Femur (tissue), 1 donor: ENCODE measurements around the gene FAM222A.
A peak's percentile ranks its signal among the peaks of the same experiment; 100 is the strongest.

Source experiments
- DNase-seq: peaks from one replicate; pipeline ENCODE4 v3.0.0-alpha.2; 2017

The FAM222A gene

DNA sequence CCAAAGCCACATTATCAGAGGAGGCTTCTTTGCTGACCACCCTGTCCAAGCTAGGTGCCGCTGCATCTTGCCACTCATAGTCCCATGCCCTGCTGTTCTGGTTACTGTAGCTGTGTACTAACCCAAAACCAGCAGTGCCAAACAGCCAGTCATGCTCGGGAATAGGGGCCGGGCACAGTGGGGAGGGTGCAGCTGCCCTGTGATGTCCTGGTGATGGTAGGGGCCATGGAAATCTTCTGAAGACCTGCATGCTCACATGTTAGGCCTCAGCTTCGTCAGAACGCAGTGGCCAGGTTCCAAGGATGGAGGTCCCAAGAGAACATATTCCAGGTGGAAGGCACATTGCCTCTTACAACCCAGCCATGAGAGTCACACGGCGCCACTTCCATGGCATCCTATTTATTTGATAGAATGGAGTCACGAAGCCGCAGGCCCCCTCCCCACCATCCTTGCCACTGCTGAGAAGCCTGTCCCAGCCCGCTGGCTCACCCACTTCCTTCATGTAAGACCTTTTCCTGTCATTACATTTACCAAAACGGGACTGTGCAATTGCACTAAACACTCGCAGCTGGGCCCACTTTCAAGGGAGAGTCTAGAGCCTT is 48.5 kb downstream of the FAM222A start:
- peak; percentile 14 for DNase-seq

DNA sequence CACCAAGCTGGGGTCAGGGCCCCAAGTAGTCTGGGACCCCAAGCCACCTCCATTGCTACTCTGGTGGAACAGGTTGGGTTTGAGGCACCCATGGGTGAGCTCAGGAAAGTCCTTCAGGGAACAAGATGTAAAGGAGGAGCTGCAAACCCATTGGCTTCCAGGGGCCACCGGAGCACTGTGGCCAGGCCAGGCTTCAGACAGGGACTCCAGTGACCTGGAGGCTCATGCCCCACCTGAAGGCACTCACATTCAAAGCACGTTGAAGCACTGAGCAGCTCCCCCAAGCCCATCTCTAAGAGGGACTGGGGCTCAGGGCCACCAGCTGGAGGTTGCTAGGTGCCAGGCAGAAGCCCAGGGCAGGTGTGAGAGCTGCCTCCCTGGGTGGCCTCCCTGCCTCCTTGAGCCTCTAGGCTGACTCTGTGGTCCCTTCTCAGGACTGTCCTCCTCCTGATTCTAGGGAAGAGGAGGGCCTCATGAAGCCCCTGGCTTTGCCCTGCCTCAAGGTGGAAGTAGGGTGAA is 49.1 kb downstream of the FAM222A start:
- DNase-seq, result peak; percentile 12

DNA sequence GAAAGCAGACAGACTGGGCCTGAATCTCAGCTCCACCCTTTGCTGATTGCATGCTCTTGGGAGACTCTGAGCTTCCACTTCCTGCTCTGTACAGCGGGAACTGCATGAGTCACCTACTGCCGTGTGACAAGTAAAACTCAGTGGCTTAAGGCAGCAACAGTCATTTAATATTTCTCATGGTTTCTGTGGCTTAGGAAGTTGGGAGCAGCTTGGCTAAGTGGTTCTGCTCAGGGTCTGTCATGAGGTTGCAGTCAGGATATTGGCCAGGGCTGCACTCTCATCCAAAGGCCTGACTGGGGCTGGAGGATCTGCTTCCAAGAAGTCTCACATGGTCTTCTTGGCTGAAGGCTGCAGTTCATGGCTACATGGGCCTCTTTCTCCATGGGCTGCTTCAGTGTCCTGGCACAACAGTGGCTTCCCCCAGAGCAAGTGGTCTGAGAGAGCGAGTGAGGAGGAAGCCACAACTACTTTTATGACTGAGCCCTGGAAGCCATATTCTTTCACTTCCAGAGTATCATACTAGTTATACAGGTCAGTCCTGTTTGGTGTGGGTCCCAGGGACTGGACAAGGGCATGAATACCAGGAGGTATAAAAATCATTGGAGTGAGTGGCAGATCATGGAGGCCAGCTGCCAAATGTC is 49.7 kb downstream of the FAM222A start:
- DNase-seq, result peak; percentile 11

DNA sequence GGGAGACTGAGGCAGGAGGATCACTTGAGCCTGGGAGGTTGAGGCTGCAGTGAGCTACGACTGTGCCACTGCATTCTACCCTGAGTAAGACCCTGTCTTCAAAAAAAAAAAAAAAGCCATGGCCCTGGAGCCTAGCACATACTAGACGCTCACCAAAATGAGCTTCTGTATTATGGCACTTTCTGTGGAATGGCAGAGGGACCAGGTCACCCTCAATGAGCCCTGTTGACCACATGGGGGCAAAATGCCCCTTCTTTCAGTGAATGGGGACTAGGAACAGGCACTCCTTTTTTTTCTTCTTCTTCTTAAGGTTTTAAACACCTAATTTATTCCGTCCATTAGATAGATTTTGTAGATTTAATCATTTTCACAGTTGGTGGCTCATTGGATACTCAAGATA is 50.5 kb downstream of the FAM222A start:
- no peak for DNase-seq

DNA sequence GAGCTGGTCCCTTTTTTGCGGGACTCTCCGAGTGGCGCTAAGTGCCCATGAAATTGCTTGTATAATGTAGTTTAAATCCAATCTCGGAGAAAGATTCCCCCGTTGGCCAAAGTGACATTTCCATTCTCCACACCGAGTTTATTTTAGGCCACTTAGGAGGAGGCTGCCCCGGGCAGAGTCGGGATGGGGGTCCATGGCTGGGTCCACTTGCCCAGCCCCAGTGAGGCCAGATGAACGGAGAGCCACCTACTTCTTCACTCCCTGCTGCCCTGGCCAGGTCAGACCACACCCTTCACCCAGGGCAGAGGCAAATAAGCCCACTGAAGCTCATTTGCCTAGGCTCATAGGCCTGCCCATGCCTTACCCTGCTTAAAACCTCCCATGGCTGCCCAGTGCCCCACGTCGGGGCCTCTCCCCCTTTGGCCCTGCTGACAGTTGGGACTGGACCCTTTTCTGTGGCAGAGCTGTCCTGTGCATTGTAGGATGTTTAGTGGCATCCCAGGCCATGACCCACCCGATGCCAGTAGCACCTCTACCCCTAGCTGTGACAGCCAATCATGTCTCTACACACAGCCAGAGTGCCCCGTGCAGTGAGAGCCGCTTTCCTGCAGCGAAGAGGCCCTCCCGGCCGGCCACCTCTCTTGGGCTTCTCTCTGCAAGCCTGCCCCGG is 51.3 kb downstream of the FAM222A start:
- DNase-seq, result no peak

DNA sequence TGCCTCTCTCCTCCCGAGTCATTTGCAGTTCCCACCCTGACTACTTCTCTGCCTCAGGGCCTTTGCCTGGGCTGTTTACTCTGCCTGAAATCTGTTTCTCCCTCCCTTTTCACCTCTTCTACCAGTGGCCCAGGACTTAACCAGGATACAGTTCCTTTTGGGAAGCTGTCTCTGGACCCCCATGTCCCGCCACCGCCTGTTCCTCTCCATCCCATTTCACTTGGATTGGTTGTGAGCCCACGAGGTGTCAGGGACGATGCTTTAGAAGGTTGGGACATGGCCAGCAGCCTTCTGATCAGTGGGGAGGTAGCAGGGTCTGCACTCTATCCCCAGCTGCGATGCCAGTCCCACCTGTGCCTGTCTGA is 51.8 kb downstream of the FAM222A start:
- DNase-seq, result no peak

DNA sequence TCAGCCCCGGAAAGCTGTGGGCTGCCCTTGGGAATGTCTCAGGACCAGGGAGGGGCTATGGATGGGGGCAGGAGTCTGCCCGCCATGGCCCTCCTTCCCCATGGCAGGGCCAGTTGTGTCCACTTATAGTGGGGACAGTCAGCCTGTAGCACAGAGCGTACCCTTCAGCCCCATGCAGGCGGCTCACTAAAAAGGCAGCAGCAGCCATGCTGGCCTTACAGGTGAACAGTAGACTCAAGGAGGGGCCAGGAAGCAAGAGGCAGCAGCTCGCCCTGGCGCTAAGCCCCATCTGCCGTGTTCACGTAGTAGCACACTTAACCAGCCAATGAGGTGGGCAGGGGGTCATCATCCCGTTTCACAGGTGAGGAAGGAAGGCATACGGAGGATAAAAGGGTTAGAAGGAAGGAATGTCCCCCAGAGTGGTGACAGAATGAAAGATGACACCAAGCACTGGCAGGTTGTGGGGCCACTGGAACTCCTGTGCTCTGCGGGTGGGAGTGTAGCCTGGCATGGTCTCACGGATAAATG is 52.7 kb downstream of the FAM222A start:
- DNase-seq, result no peak

DNA sequence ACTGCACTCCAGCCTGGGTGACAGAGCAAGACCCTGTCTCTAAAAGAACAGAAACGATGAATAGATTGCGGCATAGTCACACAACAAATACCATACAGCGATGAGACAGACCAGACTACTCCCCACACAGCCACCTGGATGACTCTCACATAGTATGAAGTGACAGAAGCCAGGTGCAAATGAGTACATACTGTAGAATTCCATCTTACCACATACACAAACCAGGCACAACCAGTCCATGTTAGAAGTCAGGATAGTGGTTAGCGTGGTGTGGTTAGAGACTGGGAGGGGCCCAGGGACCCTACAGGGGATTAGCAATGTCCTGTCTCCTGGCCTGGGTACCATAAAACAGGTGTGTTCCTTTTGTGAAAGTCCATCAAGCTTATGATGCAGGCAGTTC is 53.8 kb downstream of the FAM222A start:
- no peak for DNase-seq

DNA sequence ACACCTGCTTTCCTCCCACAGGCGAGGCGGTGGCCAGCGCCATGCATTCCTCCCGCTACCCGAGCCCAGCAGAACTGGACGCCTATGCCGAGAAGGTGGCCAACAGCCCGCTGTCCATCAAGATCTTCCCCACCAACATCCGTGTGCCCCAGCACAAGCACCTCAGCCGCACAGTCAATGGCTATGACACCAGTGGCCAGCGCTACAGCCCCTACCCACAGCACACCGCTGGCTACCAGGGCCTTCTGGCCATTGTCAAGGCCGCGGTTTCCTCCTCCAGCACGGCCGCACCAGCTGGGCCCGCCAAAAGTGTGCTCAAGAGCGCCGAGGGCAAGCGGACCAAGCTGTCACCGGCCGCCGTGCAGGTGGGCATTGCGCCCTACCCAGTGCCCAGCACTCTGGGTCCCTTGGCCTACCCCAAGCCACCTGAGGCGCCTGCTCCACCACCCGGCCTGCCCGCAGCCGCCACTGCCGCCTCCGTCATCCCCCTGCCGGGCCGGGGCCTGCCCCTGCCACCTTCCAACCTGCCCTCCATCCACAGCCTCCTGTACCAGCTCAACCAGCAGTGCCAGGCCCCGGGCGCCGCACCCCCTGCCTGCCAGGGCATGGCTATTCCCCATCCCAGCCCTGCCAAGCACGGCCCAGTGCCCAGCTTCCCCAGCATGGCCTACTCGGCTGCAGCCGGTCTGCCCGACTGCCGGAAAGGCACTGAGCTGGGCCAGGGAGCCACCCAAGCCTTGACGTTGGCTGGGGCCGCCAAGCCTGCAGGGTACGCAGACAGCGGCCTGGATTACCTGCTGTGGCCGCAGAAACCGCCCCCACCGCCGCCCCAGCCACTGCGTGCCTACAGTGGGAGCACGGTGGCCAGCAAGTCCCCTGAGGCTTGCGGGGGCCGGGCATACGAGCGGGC is 54.6 kb downstream of the FAM222A start:
- no peak for DNase-seq

DNA sequence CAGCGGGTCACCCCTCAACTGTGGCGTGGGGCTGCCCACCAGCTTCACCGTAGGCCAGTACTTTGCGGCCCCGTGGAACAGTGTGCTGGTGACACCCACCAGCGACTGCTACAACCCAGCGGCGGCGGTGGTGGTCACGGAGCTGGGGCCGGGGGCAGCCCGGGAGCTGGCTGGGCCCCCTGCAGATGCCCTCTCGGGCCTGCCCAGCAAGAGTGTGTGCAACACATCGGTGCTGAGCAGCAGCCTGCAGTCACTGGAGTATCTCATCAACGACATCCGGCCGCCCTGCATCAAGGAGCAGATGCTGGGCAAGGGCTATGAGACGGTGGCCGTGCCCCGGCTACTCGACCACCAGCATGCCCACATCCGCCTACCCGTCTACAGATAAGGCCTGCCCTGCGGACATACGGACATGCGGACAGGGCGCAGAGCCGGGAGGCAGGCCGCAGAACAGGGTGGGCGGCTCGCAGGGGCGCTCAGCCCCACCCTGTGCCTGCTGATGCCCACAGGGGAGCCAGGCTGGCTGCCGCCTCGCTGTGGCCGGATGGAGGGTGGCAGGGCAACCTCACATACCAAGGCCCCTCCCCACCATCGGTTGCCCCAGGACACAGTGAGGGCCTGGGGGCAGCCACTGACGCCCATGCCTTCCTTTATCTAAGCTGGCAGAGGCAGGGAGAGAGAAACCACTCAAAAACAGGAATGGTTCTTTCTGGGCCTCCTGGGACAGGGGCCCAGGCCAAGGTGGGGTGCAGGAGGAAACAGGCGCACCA is 55.5 kb downstream of the FAM222A start:
- DNase-seq, result no peak

DNA sequence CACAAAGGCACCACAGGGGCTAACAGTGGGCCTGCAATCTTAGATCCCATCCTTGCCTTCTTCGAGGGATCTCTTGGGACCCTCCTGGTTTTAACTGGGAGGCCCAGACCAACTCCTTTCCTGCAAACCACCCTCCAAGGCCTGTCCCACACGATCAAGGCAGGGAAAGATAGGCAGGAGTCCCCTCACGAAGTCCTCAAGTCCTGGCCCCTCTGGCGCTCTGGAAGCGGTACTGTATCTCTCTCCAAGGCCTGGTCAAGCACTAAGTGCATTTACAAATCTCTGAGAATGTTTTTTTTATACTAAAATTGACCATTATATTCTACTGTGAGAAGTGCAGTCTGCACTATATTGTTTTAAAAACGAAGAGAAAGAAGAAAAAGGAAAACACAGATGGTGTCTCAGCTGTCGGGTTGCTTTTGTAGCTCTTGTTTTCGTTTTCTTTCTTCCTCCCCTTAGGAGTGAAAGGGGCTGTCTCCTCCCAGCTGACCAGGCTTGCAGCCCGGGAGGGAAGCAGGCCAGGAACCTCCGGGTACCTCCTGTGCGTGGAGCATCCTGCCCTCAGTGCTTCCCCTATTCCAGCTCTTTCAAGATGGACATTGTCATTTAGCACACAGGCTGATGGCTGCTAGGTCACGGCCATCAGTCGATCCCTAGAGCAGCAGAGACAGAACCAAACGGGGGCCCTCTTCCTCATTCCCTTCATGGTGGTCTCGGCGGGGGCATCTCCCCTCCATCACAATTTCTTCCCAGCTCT is 56.7 kb downstream of the FAM222A start:
- no peak for DNase-seq

DNA sequence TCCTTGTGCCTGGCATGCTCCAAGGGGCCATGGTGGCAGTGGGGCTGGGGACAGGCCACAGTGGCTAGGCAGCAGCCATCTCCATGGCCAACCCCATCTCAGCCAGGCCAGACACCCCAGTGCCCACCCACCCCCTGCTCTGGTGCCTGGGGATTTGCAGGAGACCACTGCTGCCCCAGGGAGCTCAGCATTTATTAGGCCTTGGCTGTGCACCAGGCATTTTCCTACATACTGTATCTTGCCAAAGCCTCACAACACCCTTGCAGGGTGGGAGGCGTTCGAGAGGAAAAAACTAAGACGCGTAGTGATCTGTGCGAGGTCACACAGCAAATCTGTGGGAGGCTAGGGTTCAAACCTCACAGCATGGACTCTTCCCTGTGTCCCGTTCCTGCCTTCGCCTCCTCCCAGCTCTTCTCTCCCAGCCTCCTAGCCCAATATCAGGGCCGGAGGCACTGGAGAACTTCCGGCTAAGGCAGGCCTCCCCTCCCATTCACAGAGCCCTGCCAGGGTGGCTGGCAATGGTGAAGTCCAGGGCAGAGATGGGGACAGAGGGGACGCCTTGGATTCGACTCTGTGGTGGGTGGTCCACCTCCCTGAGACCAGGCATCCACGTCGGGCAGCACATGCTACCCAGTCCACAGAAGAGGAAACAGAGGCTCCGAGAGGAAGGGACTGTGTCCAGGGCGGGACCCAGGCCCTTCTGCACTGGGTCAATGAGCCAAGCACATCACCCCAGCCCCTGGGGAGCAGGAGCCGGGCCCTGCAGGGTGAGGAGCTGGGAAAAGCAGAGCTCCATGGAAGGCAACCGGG is 57.4 kb downstream of the FAM222A start:
- no peak for DNase-seq

DNA sequence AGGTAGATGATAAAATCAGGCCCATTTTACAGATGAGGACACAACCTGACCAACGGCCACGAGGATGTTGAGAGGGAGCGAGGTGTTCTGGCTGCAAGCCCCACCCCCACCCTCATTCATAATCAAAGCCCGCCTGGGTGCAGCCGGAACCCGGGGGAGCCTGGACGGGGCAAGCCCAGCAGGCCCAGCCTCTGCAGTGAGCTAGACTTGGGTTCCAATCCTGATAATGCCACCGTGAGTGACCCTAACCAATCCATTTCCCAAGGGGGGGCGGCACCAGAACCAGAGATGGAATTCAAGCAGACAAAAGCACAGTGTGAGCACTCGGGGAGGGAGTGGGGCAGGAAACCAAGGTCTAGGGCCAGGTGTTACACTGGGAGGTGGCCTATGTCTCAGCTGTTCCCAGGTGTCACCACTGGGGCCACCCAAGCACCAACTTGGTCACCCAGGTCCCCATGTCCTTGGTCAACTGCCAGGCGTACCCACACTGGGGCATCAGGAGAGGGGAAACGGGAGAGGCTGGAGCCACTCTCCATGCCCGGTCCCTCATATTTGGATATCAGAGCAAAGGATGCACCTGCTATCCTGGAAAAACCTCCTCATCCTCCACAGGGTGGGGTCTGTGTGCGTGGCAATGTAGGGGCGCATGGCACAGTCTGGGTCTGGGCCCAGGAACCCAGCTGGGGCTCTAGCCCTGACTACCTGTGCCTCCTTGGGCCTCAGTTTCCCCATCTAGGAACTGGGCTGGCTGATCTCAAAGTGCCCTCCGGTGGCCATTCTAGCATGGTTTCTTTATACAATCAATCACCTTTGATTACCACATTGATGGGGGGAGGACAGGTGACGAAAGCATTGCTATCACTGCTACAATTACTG is 58.4 kb downstream of the FAM222A start:
- DNase-seq, result no peak

DNA sequence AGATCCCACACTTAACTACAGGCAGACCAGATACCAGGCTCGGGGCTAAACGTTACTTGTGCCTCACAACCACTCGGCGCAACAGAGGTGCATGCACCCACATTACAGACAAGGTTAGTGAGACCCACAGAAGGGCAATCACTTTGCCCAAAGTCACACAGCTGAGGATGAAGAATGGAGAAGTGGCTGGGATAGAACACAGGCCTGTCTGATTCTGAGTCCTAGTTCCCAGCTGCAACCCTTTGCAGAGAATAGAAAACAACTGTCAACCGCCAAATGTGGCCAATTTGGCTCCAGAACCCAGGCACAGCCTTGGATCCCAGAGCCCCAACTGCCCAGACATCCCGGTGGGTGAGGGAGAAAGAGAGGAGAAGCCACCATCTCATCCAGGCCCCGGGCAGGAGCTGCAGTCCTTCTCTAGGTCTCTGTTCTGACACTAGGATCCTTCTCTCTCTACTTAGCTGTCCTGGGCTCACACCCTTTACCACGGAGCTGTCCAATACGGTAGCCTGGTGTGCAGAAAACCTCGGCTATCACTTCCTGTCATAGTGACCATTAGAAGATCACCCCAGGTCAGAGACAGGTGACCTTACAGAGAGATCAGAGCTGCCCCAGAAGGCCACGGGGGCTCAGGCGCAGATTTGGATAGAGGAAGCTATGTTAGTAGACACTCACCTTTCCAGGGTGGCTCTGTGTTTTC is 59.1 kb downstream of the FAM222A start:
- no peak for DNase-seq

DNA sequence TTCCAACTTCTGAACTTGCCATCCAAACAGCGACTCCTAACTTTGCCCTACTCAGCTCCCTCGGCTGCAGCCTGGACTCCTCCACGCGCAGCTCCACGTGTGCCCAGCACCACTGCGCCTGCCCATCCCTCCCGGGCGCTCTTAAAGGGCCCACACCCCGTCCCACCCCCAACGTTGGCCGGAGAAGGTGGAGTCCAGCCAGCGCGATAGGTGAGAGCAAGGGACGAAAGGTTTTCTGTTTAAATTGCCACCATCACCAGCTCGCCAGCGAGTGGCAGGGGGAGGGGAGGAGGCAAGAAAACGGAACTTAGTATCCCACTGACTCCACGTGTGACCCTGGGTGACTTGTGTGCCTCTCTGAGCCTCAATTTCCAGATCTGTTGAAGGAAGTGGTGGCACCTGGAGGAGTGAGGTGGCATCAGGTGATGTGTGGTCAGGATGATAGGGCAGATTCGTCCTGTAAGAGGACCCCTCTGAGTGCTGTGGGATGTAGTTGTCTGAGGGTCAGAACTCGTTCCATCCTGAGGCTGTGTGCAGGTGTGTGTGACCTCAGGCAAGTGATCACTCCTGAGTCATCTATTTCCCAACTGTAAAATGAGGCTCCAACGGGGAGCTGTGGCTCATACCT is 59.9 kb downstream of the FAM222A start:
- DNase-seq, result no peak

DNA sequence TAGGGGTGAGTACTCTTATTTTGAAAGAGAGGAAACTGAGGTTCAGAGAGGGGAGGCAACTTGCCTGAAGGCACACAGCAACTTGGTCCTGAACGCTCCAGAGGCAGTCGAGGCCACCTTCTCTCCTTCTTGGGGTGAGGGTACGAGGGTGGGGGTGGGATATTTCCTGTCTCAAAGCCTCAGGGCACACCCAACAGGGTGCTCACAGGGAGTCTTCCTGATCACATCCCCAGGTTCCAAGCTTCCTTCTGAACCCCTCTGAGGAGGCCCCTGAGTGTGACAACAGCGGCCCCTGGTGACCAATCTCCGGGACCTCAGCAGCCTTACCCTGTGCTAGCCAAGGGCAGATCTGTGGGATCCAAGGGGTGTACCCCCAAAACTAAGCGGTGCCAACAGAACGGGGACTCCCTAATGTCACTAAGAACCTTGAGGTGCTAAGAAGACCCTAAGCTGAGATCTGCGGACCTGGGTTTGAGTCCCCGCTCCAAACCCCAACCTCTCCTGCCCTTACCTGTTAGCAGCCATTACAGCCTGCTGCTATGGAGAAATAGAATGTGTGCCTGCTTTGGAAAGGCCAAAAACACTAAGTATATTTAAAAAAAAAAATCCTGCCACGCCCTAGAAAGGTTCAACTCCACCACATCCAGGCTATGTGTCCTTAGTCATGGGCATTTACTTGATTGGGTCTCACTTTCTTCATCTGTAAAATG is 61.7 kb downstream of the FAM222A start:
- DNase-seq, result peak; percentile 84

DNA sequence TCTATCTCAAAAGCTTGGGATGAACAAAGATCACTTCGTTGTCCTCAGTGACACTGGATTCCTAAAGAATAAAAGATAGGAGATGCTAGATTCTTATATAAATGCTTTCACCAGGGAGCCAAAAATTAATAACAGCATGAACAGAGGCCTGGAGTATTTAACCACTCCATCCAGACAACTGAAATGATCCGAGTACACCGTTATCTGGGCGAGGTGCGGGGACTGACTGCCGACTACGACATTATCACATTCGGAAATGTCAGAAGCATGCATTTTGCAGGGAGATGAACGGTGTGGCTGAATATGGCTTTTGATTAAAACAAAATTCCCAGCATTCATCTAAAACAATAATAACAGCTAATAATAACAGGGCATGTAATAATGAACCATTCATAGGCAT is 63.0 kb downstream of the FAM222A start:
- no peak for DNase-seq

DNA sequence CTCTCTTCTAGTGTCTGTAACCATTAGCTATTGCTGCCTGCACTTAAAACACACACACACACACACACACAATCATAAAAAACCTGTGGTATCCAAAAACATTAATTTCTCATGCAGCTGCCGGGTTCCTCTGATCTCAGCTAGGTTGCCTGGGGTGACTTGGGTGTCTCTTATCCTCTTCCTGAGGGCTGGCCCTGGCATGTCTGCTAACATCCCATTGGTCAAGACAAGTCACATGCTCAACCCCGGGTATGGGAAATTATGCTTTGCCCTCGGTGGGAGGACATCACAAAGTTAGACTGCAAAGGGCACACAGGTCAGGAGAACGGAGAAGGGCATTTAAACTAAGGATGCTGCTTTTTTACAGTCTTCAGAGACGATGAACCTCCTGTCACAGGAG is 63.9 kb downstream of the FAM222A start:
- no peak for DNase-seq
